COLO668 (cell line): ENCODE measurements around the gene ARFGEF3.
"Not testable (repeated sequence)": the region's sequence is repeated elsewhere in the genome, so short reads cannot be mapped to it uniquely, and the experiment has no call there.

Experiments used
- DNase-seq: peaks from one replicate; lab custom pipeline; 2025; ENCODE audit not compliant: unreplicated experiment; lab: John Stamatoyannopoulos, UW

The ARFGEF3 gene

DNA sequence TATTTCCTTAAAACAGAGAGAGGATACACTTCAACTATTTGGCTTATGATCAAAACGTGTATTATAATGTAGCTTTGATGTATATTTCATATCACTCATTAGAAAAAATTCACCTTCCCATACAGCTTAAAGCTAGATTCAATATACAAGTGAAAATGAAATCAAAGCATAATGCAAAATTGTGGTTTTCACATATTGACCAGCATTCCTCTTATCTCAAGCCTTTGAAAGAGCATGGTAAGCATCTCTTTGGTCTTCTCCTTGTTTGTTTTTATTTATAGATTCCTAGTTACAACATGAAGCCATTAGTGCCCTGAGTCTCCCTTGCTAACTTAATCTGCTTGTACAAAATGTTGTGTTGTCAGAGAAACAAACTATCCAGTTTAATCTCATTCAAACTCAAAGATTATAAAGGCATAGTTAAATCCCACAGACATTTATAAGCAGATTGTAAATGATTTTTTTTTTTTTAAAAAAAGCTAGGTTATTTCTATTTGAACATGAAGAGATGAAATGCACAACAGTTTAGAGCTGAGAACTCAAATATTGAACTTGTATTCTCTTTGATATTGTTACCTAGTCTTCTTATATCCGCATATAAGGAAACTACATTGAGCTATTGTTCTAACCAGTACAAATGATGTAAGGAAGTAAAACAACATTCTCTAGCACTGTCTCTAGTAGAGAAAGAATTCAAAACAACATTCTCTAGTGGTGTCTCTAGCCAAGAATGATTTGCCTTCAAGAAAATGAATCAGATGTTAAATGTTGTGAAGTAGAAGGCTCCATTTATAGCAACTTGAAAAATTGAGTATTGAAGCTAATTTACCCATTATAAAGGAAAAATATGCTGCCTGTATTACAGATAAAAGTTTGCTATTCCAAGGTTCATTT lies 184.8 kb downstream of the ARFGEF3 start:
- DNase-seq = no peak

DNA sequence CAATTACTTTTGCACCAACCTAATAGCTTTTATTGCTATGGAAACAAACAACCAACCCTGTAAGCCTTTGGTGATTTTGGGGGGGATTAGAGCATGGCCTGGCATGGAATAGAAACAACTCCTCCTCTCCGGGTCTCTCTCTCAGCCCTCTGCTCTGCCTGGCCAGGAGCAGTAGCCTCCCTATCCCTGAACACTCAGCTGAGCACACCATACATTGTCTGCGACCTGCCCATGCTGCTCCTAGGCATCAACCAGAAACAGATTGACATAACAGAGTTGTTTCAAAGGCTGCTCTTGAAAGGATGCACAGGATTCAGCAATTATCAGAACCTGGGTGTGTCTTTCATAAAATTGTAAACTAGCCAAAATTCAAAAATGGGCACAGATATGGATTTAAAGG lies 186.1 kb downstream of the ARFGEF3 start:
- DNase-seq = no peak

DNA sequence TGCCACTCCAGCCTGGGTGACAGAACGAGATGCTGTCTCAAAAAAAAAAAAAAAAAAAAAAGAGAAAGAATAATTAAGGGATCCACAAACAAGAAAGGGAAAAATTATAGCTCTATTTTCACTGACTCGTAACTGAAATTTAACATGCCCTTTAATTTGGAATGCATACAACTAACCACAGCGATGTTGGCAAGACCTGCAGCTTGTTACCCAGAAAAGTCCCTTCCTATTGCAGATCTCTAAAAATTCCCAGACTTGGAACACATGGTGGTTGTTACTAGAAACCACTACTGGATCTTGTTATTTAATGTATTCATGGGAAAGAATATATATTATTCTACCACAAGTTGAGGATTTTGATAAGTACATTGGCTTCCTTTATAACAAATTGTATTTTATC lies 188.2 kb downstream of the ARFGEF3 start:
- DNase-seq = no peak

DNA sequence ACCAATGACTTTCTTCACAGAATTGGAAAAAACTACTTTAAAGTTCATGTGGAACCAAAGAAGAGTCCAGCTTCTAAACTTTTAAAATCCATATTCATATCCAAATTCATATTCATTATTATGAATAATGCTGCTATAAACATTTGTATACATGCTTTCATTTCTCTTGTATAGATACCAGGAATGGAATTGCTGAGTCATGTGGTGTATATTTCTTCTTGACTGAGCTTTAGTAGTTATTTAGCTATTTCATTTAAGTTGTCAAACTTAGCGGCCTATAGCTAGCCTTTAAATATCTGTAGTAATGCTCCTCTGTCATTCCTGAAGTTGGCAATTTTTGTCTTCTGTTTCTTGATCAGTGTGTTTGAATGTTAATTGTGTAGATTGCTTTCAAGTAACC lies 196.2 kb downstream of the ARFGEF3 start:
- no peak for DNase-seq

DNA sequence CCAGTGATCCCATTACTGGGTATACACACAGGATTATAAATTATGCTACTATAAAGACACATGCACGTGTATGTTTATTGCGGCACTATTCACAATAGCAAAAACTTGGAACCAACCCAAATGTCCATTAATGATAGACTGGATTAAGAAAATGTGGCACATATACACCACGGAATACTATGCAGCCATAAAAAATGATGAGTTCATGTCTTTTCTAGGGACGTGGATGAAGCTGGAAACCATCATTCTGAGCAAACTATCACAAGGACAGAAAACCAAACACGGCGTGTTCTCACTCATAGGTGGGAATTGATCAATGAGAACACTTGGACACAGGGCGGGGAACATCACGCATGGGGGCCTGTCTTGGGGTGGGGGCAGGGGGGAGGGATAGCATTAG lies 206.9 kb downstream of the ARFGEF3 start:
- not testable (repeated sequence) for DNase-seq

DNA sequence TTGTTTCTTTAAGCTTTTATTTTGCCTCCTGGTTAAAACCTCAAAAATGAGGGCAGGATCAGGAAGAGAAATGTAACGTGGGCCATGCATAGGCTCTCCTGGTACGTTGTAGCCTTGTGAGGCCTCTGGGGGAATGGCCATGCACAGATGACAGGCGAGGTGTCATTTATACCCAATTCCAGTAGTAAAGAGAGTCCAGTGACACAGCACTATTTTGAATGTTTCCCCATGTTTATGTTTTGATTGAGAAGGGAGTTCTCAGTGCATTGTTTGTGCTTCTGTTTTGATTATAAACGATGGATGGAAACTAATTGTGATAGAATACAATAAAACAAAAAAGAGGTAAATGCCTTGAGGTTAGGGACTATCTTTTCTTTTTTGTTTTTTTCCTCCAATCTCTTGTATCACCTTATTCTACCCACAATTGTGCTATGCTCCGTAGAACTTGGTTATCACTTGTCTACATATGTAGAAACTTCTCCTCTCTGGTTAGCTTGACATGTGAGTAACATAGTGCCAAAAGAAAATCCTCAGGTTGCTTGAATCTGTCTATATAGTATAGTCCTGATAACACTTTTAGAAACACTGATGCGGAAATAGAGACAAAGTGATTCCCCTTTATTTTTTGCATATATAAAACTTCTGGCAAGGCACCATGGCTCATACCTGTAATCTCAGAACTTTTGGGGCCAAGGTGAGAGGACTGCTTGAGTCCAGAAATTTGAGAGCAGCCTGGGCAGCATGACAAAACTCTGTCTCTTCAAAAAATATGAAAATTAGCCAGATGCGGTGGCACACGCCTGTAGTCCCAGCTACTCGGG lies 209.1 kb downstream of the ARFGEF3 start:
- no peak for DNase-seq

DNA sequence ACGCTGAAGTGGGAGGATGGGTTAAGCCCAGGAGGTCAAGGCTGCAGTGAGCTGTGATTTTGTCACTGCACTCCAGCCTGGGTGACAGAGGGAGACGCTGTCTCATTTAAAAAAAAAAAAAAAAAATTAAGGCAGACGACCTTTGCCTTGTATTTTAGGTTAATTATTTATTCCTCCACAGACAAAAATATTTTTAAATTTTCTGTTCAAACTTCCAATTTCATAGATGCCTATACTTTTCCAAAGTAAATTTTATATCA lies 209.6 kb downstream of the ARFGEF3 start:
- DNase-seq = no peak

DNA sequence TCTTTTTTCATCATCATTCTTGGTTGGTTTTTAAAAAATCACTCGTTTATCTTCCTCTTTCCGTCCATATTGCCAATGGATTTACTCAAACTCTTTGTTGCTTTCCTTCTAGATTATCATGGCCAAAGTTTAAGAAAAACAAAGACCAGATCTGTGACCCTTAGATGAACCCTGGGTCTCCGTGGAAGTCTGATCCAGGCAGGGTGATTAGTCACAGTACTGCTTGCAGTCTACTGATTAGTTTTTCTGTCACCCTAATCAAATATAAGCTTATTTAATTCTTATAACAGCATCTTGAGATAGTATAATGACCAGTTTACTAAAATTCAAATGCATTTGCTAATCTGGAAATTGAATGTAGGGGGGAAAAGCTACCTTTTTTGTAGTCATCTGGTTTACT lies 210.0 kb downstream of the ARFGEF3 start:
- DNase-seq = no peak

DNA sequence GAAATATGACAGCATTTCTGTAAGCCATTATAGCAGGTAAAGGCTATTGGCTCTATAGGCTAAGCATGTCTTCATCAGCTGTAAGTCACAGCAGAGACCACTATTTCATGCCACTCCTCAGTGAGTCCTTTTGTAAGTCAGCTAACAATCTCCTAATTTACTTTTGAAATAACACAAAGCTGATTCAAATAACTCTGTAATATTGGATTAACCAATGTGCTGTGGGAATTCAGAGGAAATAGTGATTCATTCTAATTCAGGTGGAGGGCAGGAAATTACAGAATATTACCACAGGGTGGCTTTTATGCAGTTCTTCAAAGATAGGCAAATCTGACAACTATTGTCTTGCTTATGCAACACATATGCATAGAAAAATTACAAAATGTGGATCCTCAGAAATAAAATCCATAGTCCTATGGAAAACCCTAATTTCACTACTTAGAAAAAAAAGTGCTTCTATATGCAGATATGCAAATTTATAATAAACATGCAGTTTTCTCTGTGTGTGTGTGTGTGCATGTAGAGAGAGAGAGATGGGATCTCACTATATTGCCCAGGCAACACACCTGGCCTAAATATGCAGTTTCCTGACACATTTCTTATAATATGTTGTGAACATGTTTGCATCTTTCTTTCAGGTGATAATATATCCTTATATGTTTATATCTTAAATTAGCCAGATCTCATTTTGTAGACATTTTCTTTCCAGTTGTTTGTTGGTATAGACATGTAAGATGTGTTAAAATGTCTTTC lies 211.1 kb downstream of the ARFGEF3 start:
- DNase-seq = no peak

DNA sequence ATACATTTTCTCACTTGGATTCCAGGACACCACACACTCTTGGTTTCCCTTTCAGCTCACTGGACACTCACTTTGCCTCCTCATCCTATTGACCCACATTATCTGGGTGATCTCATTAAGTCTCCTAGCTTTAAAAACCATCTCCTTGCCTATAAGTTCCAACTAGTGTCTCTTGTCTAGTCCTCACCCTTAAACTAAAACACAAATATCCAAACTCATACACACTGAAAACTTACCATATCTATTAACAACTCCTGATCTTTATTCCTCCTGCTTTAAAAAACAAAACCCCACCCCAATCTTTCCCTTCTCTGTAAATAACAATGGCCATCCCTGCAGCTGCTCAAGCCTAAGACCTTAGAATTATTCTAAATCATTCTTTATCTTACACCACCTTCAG lies 212.5 kb downstream of the ARFGEF3 start:
- no peak for DNase-seq

DNA sequence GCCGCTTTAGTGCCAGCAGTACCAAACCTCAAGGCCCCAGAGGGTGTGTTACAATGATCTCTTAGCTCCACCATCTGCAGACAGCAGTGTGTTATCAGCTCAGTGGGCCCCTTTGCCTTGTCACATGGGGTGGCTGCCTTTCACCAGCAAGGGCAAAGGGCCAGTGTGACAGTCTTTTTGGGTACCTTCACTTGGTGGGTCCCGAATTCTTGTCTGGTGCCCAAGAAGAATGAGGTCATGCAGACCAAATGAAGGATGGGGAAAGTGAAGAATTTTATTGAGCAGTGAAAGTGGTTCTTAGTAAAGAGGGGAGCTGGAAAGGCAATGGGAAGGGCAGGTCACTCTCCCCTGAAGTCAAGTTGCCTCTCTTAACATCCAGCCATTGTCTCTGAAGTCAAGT lies 213.1 kb downstream of the ARFGEF3 start:
- no peak for DNase-seq

DNA sequence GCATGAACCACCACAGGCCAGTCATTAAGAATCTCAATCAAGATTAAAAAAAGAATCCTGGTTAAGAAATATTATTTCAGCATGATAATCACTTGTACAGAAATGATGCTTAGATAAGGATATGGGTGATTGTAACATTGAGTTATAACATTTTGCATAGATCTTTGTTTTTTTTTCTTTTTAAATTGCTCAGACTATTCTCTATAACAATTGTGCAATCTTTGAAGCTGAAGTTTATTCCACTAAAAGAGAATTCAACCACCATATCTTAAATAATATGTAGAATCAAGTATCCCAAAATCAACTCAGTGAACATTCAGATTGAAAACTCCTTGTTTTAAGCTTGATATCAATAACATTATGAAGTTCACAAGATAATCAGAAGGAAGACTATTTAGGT lies 215.3 kb downstream of the ARFGEF3 start:
- no peak for DNase-seq

DNA sequence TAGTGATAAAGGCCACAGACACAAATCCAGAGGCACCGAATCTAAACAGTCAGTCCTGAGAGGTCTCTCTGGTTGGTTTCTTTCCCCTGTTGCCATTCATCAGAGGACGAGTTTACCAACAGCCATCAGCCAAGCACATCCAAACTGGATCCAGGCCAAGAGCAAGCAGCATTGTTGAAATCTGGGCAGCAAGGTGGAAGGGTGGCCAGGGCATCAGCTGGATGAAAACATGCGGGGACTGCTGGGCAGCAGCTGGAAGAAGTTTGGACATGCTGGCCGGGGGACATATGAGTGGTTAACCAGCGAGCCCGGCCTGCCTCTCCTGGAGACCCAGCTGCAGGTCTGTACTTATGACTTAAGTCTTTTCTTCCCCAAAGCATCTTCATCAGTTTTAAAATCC lies 216.1 kb downstream of the ARFGEF3 start, which contains the start of gene SMIM28:
SMIM28 (plus strand) TSS at position 62 of the 400 bp plus-strand sequence; CDS start at position 230, 168 bp downstream.
- DNase-seq = no peak

DNA sequence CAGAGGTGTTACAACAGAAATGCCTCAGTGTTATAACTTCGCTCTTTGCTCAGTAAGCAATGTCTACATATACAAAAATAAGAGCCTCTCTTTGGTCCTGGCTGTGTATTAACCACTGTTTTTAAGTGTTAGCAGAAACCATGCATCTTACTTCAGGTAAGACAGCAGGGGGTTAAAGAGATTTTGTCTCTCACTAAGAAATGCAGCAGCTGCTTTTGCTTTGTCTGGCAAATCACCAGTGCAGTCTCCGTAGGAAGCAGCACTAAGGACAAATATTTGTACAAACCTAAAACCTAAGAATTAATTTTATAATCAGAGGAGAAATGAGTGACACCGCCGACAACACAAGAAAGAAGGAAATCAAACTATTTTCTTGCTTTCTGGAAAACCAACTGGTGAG lies 216.7 kb downstream of the ARFGEF3 start:
- no peak for DNase-seq

DNA sequence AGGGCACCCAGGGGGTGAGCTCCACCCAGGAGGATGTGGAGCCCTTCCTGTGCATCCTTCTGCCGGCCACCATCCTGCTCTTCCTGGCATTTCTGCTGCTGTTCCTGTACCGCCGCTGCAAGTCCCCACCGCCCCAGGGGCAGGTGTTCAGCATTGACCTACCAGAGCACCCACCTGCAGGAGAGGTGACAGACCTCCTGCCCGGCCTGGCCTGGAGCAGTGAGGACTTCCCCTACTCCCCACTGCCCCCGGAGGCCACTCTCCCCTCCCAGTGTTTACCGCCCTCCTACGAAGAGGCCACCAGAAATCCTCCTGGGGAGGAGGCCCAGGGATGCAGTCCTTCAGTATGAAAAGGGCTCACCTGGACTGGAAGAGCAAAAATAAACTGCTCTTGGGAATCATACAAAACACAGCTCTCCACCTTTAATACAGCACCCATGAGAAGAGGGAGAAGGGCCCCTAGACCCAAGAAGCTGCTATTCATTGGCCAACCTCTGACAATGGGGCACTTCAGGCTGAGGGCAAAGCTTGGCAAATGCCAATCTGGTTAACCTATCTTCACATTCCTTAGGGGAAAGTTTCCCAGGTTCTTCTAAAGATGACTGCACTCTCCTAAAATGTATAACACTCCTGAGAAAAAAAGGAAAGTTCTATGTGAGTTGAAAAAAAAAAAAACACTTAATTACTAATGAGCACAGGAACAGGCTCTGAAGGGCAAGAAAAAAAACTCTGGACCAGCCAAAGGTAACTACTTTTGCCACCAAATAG lies 220.9 kb downstream of the ARFGEF3 start:
- DNase-seq = peak; percentile 6

DNA sequence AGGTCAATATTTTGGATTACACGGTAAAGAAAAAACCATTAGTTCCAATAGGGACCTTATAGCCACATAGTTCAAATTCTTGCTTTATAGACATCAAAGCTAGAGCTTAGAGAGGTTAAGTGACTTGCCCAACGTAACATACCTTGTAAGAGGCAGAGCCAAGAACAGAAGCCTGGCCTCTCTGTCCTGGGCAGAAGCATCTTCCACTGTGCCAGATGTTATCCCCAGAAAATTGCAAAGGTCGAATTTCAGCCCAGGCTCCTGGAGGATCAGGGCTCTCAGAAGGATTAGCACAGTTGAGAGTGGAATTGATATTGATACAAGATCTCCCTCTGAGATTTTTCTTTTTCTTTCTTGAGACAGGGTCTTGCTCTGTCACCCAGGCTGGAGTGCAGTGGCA lies 222.0 kb downstream of the ARFGEF3 start:
- no peak for DNase-seq

DNA sequence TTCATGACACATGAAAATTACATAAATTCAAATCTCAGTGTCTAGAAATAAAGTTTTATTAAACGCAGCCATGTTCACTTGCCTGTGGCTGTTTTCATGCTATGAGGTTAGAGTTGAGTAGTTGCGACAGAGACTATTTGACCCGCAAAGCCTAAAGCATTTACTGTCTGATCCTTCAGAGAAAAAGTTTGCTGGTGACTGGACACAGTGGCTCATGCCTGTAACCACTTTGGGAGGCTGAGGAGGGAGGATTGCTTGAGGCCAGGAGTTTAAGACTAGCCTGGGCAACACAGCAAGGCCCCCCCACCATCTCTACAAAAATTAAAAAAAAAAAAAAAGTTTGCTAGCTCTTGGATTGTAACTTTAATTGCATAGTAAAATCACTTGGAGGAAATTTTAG lies 225.2 kb downstream of the ARFGEF3 start:
- no peak for DNase-seq

DNA sequence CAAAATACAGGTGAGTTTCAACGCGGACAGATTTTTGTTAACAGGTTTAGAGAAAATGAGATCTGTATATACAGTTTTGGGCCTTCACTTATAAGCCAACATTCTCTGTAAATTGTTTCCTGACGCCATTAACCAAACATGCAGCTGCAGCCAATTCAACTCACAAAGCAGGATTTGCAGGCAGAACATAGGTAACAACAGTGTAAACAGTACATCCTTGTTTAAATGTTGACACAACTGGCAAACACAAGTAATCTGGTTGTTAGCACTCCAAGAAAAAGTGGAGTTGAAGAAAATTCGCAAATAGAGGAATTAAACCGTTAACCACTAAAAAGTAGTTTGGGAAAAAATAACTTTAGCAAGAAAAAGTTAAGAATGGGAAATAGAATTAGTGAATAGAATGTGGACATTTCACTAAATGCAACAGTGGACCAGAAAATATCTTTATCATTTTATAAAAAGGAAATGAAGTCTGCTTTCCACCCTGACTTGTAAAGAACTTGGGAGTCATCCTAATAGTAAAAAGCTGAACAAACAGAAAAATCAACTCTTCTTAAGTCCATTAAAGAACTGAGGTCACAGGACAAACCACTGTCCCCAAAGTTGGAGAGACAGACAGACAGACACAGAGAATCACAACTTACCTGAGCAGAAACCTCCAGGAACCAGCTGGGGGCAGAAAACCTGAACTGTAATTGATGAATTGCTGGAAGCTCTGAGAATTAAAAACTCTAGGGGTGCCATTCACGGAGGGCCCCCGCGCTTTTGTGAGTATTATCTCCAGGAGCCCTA lies 226.0 kb downstream of the ARFGEF3 start:
- peak; percentile 14 for DNase-seq

DNA sequence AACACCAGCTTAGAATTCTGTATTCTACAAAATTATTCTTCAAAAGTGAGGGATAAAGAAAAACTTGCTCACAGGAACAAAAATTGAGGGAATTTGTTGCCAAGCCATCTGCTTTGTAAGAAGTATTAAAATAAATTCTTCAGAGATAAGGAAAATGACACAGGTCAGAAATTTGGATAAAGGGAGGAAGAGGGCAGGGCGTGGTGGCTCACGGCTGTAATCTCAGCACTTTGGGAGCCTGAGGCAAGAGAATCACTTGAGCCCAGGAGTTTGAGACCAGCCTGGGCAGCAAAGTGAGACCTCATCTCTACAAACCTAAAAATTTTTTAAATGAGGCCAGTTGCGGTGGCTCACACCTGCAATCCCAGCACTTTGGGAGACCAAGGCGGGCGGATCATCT lies 227.8 kb downstream of the ARFGEF3 start:
- DNase-seq = no peak
